Stimulated activated CD8-positive, alpha-beta memory T cell treated with anti-CD3 and anti-CD28 coated beads, Interleukin-4, amount 100 ng/mL, for 24 hours (primary cell): ENCODE data around the gene MAP2K5.
"Not testable (repeated sequence)": the region's sequence is repeated elsewhere in the genome, so short reads cannot be mapped to it uniquely, and the experiment has no call there.

Experiments
- DNase-seq: peaks from one replicate; pipeline ENCODE4 v3.0.0-alpha.2; 2020; ENCODE audit warnings: low read depth

Gene MAP2K5

DNA sequence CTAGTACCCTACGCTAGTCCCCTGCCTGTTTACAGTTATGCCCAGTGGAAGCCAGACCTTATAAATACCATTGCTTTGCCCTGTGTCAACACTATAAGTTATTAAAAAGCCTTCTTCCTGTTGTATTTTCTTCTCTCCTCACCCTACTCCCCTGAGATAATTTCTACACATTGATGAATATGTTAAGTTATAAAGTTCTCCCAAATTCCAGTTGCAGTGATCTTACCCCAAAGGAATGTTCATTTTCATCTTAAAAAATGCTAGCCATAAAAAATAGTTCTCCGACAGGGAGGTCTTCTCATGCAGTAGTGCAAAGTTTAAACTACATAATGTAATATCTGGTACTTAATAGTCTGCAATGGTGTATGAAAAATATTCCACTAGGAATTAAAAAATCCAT, 58.6 kb downstream of the MAP2K5 start:
- no peak for DNase-seq

DNA sequence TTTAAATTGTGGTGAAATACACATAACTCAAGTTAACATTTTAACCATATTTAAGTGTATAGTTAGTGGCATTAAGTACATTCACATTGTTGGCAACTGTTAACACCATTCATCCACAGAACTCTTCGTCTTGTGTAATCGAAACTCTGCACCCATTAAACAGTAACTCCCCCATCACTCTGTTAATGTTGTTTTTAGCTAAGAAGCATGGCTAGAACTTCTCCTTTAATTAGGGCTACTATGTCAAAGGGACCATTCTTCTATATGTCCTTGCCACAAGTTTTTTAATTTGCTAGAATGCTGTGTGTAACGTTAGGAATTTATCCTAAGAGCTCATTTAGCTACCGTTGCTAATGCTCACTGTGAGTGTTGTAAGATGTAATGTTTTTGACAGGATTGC, 60.6 kb downstream of the MAP2K5 start:
- no peak for DNase-seq

DNA sequence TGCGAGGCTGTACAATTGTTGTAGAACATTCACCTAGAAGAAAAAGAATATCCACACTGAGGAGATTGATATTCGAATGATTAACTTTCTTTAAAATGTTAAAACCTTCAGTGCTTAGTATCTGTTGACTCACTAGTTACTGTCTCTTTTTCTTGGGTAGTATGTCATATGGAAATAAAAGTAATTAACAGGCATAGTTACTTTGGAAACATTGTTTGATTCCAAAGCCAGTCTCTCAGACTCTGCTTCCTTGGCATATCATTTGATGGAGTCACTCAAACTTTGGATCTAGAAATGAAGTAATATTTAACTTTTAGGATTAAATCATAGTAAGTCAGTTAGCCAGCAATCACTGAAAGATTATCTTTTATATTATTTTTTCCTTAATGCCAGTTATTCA, 63.4 kb downstream of the MAP2K5 start:
- DNase-seq, result no peak

DNA sequence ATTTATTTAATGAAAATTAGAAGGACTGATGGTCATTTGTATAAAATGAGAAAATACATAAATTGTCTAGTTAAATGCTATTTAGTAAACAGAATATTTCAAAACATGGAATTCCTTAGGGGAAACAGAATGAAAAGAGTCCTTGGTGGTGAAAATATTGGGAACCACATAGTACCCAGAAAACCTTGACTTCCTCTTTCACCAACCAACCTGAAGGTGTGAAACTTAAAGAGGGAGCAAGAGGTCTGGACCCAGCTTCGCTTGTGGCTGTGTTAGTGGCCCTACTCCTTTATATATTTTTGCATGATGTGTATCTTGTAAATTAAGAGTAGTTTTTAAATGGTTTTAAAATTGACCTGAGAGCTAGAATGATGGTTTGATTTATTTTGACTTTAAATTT, 64.2 kb downstream of the MAP2K5 start:
- DNase-seq, result no peak

DNA sequence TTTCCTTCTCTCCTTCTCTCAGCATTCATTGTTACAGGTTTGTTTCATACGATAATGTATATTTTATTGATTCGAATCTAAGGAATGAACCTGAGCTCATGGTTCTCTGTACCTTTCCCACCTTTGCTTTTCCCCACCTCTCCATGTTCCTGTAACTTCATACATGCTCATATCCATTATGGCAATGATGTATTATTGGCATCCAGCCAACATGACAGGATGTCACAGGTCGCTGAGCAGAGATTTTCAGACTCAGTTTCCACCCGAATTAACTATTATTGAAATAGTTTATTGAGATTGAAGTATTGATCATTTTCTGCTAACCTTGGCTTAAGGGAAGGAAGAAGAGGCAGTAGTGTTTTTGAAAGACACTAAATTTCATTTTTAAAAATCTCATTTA, 64.8 kb downstream of the MAP2K5 start:
- DNase-seq, result no peak

DNA sequence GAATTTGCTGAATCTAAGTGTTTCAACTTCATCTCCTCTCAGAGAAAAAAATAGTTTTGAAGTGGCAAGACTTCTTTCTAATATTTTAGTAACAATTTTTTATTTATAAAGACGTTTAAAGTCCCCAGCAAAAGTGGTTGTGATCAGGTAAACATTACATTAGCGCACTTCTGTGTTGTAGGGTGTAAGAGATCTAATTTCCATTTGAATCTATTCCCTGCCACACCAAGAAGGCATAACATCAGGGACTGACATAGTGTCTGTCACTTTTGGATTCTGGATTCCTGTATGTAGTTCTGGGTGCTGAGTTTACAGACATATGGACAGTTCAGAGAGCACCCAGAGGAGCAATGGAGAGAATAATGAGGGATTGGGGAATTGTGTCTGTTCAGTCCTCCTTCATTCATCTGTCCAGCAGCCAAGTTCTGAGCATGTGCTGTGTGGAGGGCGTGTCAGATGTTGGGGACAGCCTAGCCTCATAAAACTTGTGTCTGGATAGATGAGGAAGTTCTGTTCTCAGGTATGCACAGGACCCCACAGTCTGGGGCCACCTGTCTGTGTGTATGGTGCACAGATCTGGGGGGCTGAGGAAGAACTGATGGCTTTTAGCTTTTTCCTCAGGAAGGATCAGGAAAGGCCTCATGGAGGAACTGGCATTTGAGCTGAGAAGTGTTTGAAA, 65.6 kb downstream of the MAP2K5 start:
- no peak for DNase-seq

DNA sequence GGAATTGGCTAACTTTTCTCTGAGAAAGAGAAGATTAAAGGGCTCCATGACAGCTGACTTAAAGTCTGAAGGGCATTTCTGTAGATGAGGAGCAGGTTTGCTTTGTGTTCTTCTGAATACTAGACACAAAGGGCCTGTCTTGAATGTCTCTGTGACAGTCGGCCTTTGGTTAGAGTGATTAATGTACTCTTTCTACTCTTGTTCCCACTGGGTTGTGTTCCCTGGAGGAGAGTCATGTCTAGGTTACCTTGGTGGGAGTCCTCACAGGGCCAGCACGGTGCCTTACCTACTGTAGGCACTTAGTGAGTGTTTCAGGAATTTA, 66.1 kb downstream of the MAP2K5 start:
- DNase-seq, result no peak

DNA sequence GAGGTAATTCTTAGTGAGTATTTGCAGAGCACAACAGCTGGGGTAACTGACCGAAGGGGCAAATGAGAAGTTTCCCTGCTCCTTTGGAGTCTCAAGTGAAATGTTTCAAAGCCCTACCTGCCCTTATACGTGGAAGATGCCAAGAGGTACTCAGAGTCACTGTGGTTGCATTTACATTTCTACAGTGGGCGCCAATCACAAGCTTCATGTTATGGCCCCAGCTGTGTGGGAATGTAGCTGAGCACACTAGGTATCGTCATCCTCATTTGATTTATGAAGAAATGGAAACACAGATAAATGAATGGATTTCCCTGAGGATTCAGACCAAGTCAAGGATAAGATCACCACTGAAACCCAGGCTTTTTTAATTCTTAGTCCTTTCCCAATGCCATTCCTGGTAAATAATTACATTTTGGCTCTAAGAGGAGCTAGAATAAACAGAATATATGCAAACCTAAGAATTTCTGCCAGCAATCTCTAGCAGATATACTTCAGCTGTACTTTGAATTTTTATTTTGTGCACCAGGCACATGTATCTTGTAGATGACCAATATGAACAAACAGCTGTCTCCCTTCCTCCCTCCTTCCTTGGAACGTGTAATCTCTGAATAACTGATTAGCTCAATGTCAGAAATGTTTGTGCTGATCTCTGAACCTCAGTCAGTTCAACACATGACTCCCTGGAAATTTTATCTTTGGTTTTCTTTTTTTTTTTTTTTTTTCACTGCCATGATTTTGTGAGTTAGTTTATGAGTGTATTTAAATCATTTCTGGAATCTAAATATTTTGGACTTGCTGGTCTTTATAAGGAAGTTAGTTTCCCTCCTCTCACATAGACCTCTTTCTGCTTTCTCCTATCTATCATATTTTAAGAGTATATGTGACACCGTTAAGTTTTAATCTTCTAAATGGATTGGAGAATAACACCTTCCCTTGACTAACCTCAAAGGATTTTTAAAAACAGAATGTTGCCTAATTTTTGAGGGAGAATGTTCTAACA, 69.2 kb downstream of the MAP2K5 start:
- no peak for DNase-seq

DNA sequence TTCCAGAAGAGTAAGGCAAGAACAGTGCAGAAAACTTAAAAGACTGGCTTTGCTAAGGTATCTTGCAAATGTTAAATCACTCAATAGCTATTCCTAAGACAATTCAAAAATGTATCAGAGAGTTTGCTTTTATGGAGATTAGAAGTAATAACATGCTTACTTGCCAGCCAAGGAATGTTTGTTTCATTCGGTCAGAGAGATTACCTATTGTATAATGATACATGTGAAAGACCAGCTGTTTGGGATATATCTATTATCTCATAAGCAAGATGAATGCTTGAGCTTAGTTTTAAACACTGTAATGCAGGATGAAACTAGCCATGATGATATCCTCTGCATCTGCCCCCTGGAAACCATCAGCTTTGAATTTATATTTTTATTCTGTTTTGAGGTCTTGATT, 70.7 kb downstream of the MAP2K5 start:
- no peak for DNase-seq

DNA sequence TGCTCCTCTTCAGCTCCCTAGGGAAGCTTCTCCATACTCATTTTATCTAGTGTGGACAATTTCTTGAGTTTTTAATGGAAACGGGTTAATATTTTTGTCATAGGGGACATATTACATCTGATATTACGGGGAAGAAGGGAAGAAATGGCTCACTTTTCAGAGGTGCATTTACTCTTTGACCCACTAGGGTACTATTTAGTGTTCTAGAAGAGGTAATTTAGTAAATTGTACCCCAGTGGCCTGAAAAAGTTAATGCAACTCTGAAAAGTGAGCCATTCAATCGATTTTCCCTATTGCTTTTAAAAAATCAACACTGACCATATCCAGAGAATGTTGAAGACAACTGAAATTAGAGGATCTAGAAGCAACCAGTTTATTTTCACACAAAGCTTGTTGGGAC, 71.2 kb downstream of the MAP2K5 start:
- DNase-seq, result no peak

DNA sequence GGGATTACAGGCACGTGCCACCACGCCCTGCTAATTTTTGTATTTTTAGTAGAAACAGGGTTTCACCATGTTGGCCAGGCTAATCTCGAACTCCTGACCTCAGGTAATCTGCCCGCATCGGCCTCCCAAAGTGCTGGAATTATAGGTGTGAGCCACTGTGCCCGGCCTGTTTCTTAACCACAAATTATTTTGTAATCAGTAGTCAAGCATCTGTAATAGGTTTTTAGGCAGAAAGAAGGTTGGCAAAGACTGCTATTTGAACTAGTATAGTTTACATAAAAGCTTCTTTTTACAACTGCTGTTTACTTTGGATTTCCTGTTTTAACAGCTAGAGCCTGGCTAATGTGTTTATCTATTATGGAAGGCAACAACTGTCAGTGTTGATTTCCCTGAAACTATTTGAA, 72.6 kb downstream of the MAP2K5 start:
- DNase-seq, result not testable (repeated sequence)

DNA sequence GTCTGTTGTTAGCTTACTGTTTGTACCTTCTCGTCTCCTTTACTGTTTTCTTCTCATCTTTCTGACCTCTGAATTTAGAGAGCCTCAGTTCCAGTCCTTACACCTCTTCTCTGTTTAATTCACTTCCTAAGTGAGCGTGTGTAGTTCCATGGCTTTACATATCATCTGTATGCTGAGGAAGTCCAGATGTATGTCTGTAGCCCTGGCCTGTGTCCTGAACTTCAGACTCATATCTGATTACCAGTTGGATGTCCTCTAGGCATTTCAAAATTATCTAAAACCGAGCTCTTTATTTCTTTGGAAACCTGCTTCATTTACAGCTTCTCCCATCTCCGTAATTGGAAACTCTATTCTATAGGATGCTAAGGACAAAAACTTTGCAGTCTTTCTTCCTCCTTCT, 75.8 kb downstream of the MAP2K5 start:
- DNase-seq, result no peak

DNA sequence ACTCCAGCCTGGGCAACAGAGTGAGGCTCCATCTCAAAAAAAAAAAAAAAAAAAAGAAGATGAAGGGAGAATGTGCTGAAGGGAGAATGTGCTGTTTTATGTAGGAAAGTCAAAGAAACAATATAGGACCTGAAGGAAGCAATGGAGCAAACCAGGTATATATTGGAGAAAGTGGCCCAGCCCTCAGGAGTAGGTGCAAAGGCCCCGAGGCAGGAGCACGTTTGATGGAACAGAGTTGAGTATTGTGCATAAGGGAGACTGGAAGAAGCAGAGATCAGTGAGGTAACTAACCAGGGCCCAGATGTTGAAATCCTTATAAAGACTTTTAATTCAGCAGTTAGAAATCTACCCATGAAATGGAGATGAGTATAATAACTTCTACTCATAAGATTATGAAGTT, 79.6 kb downstream of the MAP2K5 start:
- no peak for DNase-seq

DNA sequence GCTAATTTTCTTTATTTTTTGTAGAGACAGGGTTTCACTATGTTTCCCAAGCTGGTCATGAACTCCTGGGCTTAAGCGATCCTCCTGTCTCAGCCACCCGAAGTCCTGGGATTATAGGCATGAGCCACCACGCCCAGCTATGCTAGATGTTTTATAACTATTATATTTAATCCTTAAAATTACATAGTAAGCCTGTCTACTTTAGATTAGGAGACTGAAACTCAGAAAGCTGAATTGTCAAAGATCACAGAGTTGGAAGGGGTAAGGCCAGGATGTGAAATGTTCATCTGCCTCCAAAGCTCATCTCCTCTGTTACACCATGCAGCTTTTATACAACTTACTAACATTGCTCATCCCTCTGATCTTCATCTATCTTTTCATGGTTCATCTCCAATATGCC, 89.8 kb downstream of the MAP2K5 start:
- DNase-seq, result no peak

DNA sequence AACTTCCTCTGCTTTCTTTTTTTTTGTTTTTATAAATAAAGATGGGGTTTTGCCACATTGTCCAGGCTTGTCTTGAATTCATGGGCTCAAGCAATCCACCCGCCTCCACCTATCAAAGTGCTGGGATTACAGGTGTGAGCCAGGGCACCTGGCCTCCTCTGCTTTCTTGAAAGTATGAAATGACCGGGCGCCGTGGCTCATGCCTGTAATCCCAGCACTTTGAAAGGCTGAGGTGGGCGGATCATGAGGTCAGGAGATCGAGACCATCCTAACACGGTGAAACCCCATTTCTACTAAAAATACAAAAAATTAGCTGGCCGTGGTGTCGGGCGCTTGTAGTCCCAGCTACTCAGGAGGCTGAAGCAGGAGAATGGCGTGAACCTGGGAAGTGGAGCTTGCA, 93.4 kb downstream of the MAP2K5 start:
- DNase-seq, result not testable (repeated sequence)

DNA sequence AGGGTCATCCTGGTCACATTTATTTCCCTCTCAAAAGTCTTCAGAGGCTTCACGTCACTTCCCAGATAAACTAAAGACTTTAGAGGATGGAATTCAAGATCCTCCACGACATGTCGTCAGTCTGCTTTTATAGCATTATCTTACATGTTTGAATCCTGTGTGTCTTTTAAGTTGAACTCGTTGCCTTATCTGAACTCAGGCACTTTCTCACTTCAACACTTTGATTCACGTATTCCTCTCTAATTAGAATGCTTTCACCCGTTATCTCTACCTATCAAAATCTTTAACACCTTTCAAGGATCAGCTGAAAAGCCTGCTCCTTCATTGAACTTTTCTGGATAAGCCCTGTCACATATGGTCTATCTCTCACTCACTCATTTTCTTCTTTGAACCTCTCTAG, 97.1 kb downstream of the MAP2K5 start:
- DNase-seq, result no peak

DNA sequence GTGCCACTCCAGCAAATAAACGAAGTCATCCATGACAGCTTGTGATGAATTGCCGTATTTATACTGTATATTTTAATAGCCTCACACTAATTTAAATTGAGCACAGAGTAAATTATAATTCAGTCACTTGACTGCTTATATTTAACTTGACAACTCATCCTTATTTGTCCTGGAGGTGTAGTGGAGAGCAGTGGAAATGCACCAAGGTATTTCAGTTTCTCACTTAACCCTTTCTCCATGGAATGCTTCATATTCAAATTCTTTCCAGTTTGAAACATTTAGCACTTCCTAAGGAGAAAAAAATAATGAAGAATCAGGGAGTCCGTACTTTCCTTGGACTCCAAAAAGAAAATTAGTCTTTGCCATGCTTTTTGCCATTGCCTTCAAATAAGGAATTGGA, 99.0 kb downstream of the MAP2K5 start:
- no peak for DNase-seq

DNA sequence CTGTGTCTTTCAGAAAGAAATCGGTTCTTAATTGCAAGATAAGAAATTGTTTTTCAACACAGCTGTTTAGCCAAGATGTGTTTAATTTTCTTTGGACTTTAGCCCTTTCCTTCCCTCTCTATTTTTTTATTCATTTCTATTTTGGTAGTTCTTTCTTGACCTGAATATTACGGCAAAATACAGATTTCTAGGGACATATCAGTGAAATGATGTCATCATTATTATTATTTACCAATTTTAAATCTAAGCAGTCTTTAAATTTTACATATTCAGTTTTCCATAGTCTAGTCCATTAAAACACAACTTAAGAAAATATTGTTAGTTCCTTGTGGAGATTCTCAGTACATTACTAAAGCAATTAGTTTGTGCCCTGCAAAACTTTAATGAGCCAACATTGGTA, 104.3 kb downstream of the MAP2K5 start:
- DNase-seq, result no peak

DNA sequence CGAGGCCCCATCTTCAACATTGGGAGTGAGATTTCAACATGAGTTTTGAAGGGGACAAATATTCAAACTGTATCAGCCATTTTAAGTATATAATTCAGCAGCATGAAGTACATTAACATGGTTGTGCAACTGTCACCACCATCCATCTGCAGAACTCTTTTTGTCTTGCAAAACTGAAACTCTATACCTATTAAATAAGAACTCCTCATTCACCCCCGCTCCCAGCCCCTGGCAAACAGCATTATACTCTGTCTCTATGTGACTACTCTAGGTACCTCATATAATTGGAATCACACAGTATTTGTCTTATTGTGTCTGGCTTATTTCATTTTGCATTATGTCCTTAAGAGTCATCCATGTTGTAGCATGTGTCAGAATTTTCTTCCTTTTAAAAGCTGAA, 110.1 kb downstream of the MAP2K5 start:
- DNase-seq, result no peak

DNA sequence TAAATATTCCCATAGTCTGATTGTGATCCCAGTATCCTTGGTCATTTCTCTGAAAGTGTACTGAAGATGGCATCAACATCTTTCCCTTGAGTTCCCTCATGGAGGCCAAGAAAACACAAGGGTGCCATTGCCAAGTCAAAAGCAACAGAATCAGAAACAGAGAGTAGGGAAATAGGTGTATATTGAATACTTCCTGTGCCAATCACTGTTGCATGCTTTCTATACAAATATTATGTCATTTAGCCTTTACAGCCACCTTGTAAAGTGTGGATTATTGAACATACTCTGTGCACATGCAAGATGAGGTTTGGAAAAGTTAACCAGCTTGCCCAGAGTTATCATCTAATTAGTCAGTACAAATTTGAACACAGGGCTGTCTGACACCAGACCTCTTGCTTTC, 117.9 kb downstream of the MAP2K5 start:
- no peak for DNase-seq

DNA sequence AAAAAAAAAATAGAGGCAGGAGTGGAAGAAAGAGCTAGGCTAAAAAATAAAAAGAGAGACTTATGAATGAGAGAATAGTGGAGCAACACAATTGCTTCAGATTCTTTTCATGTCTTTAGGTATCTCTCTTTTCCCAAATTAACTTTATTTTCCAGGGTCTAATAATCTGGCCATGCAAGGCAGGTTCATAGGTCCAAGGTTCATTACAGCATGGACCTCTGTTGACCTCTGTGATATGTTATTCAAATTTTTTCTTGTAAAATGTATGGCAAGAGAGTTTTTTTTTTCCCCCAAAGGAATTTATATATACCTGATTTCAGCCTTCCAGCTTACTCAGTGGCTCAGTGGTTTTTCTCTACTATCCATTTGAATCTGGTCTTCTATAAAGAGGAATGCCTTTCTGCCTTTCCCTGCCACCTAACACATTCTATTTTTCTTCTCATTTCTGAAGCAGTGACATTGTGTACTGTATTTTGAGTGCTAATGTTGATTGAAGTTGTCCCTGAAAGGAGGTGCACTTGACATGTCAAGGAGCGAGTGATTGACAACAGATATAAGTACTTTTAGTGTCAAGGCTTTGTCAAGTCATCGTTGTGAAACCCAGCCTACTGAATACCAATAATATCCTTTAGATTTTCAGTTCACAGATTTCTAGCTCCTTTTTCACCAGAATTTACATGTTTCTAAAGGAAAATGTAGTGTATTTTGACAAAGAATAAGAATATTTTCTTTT, 118.5 kb downstream of the MAP2K5 start:
- no peak for DNase-seq

DNA sequence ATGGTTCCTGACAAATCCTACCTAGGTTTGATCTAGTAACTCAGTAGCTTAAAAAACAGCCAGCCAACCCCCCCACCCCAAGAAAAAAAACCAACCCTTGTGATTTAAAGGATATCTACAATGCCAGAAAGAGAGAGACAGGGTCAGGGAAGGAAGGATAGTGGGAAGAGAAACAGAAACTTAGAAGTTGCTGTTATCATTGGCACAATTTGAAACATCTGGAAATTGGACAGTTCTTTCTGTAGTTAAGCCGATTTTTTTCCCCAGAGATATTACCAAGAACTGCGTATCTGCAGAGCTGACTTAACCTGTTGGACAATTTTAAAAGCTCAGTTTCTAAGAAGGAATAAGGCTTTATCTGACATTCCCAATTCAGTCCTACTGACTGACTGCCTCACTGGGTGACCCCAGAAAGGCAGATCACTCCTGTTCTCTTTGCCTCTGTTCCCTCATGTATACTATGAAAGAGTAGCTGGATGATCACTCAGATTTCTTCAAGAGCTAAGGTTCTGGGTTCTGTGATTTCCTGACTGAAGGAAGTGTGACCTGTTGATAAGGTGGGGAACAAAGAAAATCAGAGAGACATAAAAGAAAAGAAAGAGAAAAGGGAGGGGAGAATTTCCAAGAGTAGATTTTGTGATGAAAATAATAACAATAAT, 128.3 kb downstream of the MAP2K5 start:
- no peak for DNase-seq
